DOHH2 (cell line): ENCODE measurements around the gene TMCC3.

Experiments
- CTCF ChIP-seq: fragments of 200-600 bp; sonication (generic); IDR thresholded peaks from one replicate; pipeline ENCODE4 v1.5.1; 2014; ENCODE audit warnings: antibody characterized with exemption, mild to moderate bottlenecking, low read depth, low read length; ENCODE audit not compliant: poor library complexity, severe bottlenecking
- EZH2phosphoT487 ChIP-seq: fragments of 200-600 bp; sonication (generic); IDR thresholded peaks from 2 replicates; pipeline ENCODE4 v1.6.1; 2017; ENCODE audit warnings: borderline replicate concordance, mild to moderate bottlenecking, antibody characterized with exemption, low read length, moderate library complexity, mixed read lengths

GRCh38 chr12:94614288-94614721 lies 36.1 kb downstream of the TMCC3 start:
- TF ChIP-seq CTCF, result no peak
- no peak for TF ChIP-seq EZH2phosphoT487
